Hepatocyte (in vitro differentiated cells): ENCODE data around the gene STRBP.

Experiments used
- CTCF ChIP-seq: fragments of 200-600 bp; sonication (generic); IDR thresholded peaks from 2 replicates; pipeline ENCODE4 v1.5.1; 2016; ENCODE audit warnings: antibody characterized with exemption, mild to moderate bottlenecking; ENCODE audit not compliant: poor library complexity
- EZH2 ChIP-seq: fragments of 200-600 bp; sonication (generic); IDR thresholded peaks from 2 replicates; pipeline ENCODE4 v1.6.1; 2016; ENCODE audit warnings: antibody characterized with exemption, mild to moderate bottlenecking, borderline replicate concordance

- TF ChIP-seq CTCF = no peak
- no peak for TF ChIP-seq EZH2
These were observed 32.9 kb downstream of the STRBP start for GRCh38 chr9:123235448-123235847.
